Cerebellar nuclear complex (tissue), 1 donor: Measurements from ENCODE around the gene AKT1.
"Not testable (repeated sequence)": the region's sequence is repeated elsewhere in the genome, so short reads cannot be mapped to it uniquely, and the experiment has no call there.

Source experiments
- DNase-seq, 2 experiments: peaks; one replicate each; lab custom pipeline; 2025; lab: John Stamatoyannopoulos, UW

The AKT1 gene

GRCh38 chr14:104818714-104819161, 23.2 kb upstream of the AKT1 start:
- no peak for DNase-seq

- no peak for DNase-seq
Observed at GRCh38 chr14:104817930-104818713, 22.6 kb upstream of the AKT1 start.

- no peak for DNase-seq
Observed at GRCh38 chr14:104816616-104816884, 21.0 kb upstream of the AKT1 start.

- not testable (repeated sequence) for DNase-seq
Observed at GRCh38 chr14:104814701-104815100, 19.2 kb upstream of the AKT1 start.

GRCh38 chr14:104813286-104813685, 17.7 kb upstream of the AKT1 start:
- no peak for DNase-seq

GRCh38 chr14:104810316-104810715, 14.8 kb upstream of the AKT1 start:
- no peak for DNase-seq

- no peak for DNase-seq
Observed at GRCh38 chr14:104808456-104808855, 12.9 kb upstream of the AKT1 start.

- DNase-seq: no peak
Observed at GRCh38 chr14:104806625-104807465, 11.3 kb upstream of the AKT1 start.

GRCh38 chr14:104805941-104806624, 10.5 kb upstream of the AKT1 start:
- no peak for DNase-seq

- no peak for DNase-seq
Observed at GRCh38 chr14:104805326-104805678, 9.8 kb upstream of the AKT1 start.

GRCh38 chr14:104804481-104805325, 9.2 kb upstream of the AKT1 start:
- DNase-seq: no peak

- no peak for DNase-seq
Observed at GRCh38 chr14:104803912-104804410, 8.4 kb upstream of the AKT1 start.

GRCh38 chr14:104803280-104803911, 7.8 kb upstream of the AKT1 start:
- no peak for DNase-seq

GRCh38 chr14:104802394-104803184, 7.0 kb upstream of the AKT1 start:
- DNase-seq: no peak

- DNase-seq: no peak
Observed at GRCh38 chr14:104801520-104802393, 6.2 kb upstream of the AKT1 start.

GRCh38 chr14:104800771-104801519, 5.4 kb upstream of the AKT1 start, which contains the start of gene ZBTB42:
ZBTB42 (plus strand) TSS chr14:104801101; CDS start chr14:104801198, 97 bp downstream.
- no peak for DNase-seq

GRCh38 chr14:104800015-104800770, 4.6 kb upstream of the AKT1 start:
- DNase-seq: no peak
